ENCODE measurements around the gene S1PR5. TPM values are rescaled to one million over a fixed set of nuclear protein-coding genes. Genes with fewer than 3 reads are reported as not detected.

Gene S1PR5
- total RNA-seq, 2 donors from 2014 or later = 1.2 to 5.1 TPM

DNA sequence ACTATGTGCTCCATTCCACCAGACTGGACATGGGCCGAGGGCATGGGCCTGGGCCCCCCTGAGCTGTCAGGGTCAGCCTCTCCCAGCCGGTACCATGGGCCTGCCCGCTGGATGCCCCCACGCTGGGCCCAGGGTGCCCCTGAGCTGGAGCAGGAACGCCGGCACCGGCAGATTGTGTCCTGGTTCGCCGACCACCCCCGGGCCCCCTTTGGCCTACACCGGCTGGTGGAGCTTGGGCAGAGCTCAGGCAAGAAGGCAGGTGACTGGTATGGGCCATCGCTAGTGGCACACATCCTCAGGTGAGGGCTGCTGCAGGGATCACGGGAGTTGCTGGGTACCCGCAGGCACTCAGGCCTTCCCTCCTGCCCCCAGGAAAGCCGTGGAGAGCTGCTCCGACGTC, 29.6 kb upstream of the S1PR5 start:
- H3K9me3 Mint-ChIP-seq = no peaks in the 10 kb centered on the region

DNA sequence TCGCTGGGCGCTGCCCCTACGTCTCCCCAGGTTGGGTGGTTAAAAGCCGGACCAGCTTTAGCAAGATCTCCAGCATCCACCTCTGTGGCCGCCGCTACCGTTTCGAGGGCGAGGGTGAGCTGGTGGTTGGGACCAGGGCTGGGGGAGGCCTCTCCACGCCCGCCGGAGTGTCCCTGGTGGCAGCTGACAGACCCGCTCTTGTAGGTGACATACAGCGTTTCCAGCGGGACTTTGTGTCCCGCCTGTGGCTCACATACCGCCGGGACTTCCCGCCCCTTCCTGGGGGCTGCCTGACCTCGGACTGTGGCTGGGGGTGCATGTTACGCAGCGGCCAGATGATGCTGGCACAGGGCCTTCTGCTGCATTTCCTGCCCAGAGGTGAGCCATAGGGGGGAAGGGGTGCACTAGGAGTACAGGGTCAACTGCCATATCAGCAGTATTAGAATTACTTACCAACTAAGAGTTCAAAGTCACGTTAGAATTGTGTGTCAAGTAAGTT, 27.6 kb upstream of the S1PR5 start:
- TF ChIP-seq, protein P1, sequence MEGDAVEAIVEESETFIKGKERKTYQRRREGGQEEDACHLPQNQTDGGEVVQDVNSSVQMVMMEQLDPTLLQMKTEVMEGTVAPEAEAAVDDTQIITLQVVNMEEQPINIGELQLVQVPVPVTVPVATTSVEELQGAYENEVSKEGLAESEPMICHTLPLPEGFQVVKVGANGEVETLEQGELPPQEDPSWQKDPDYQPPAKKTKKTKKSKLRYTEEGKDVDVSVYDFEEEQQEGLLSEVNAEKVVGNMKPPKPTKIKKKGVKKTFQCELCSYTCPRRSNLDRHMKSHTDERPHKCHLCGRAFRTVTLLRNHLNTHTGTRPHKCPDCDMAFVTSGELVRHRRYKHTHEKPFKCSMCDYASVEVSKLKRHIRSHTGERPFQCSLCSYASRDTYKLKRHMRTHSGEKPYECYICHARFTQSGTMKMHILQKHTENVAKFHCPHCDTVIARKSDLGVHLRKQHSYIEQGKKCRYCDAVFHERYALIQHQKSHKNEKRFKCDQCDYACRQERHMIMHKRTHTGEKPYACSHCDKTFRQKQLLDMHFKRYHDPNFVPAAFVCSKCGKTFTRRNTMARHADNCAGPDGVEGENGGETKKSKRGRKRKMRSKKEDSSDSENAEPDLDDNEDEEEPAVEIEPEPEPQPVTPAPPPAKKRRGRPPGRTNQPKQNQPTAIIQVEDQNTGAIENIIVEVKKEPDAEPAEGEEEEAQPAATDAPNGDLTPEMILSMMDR (conservative IDR thresholded peaks at IDR 0.05) = no peak
- Histone ChIP-seq H3K4me1 (ENCODE audit: control insufficient read depth, insufficient read depth, low read length) (no peaks in the 10 kb centered on the region), H3K27me3 (ENCODE audit: control insufficient read depth, insufficient read depth, low read length, poor library complexity, severe bottlenecking) (no peaks in the 10 kb centered on the region), H3K27ac (ENCODE audit: low read depth, low read length) (no peak overlapping the region), H3K9ac (ENCODE audit: extremely low read depth, low read length, poor library complexity, severe bottlenecking) (no peak overlapping the region), H3K4me3 (ENCODE audit: low read length) (peak overlapping the region; percentile 85), H3K9me3 (ENCODE audit: control insufficient read depth, low read length) (no peaks in the 10 kb centered on the region), H3K36me3 (ENCODE audit: control insufficient read depth, insufficient read depth, low read length) (peaks cover 15% of the 10 kb centered on the region)
- peak; percentile 57 for DNase-seq
- Mint-ChIP-seq H3K9me3 (no peaks in the 10 kb centered on the region), H3K4me3 (peak overlapping the region; percentile 81), H3K36me3 (ENCODE audit: low read depth) (peaks cover 21% of the 10 kb centered on the region), H3K27ac (no peak overlapping the region), H3K27me3 (ENCODE audit: insufficient read depth) (peaks cover 1% of the 10 kb centered on the region), H3K4me1 (no peaks in the 10 kb centered on the region)
- WGBS, 2 experiments (ENCODE audit: insufficient coverage in 1 of 2, insufficient read length in 1 of 2) = 89 to 90% methylated on average over 20 to 23 of the region's 23 CpGs

More for the DNA sequence above, 29.6 kb upstream of the S1PR5 start:
- H3K36me3 ChIP-seq (ENCODE audit: control insufficient read depth, insufficient read depth, low read length) = peaks cover 15% of the 10 kb centered on the region
- H3K4me3 Mint-ChIP-seq = no peak overlapping the region
- 96 to 98% methylated on average over 13 to 17 of the region's 17 CpGs for WGBS, 2 experiments (ENCODE audit: insufficient coverage in 1 of 2, insufficient read length in 1 of 2)
- no peak overlapping the region for H3K4me3 ChIP-seq (ENCODE audit: low read length)
- H3K27ac Mint-ChIP-seq = no peak overlapping the region
- TF ChIP-seq, protein P1 (conservative IDR thresholded peaks at IDR 0.05) = no peak
- no peaks in the 10 kb centered on the region for H3K9me3 ChIP-seq (ENCODE audit: control insufficient read depth, low read length)
- no peak for DNase-seq
- H3K4me1 Mint-ChIP-seq = no peaks in the 10 kb centered on the region
- H3K27ac ChIP-seq (ENCODE audit: low read depth, low read length) = no peak overlapping the region
- H3K36me3 Mint-ChIP-seq (ENCODE audit: low read depth) = peaks cover 37% of the 10 kb centered on the region
- no peaks in the 10 kb centered on the region for H3K27me3 Mint-ChIP-seq (ENCODE audit: insufficient read depth)
- no peak overlapping the region for H3K9ac ChIP-seq (ENCODE audit: extremely low read depth, low read length, poor library complexity, severe bottlenecking)
- H3K4me1 ChIP-seq (ENCODE audit: control insufficient read depth, insufficient read depth, low read length) = no peaks in the 10 kb centered on the region
- H3K27me3 ChIP-seq (ENCODE audit: control insufficient read depth, insufficient read depth, low read length, poor library complexity, severe bottlenecking) = no peaks in the 10 kb centered on the region

DNA sequence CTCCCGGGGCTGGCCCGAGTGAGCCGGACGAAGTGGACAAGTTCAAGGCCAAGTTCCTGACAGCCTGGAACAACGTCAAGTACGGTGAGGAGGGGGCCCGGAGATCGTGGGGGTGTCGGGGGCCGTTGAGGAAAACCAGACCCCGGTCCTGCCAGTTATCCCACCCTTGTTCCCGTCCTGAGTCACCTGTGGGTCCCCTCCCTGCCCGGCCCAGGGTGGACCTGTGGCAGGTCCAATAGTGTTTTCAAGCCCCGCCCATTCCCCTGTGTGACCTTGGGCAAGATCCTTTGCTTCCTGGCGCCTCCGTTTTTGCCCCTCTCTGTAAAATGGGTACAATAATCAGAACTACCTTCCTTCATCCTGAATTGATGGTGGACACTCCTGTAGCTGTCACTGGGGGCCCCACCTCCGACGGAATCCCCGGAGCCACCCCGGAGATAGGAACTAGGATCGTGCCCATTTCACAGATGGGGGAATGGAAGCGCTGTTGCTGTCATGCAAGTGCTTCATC, 27.1 kb upstream of the S1PR5 start:
- H3K9me3 Mint-ChIP-seq = no peaks in the 10 kb centered on the region
- H3K27ac Mint-ChIP-seq = peak overlapping the region; percentile 83
- Histone ChIP-seq H3K27me3 (ENCODE audit: control insufficient read depth, insufficient read depth, low read length, poor library complexity, severe bottlenecking) (no peaks in the 10 kb centered on the region), H3K27ac (ENCODE audit: low read depth, low read length) (no peak overlapping the region), H3K9me3 (ENCODE audit: control insufficient read depth, low read length) (no peaks in the 10 kb centered on the region), H3K9ac (ENCODE audit: extremely low read depth, low read length, poor library complexity, severe bottlenecking) (peak overlapping the region; percentile 76), H3K4me3 (ENCODE audit: low read length) (peak overlapping the region; percentile 85), H3K36me3 (ENCODE audit: control insufficient read depth, insufficient read depth, low read length) (peaks cover 15% of the 10 kb centered on the region), H3K4me1 (ENCODE audit: control insufficient read depth, insufficient read depth, low read length) (no peaks in the 10 kb centered on the region)
- H3K27me3 Mint-ChIP-seq (ENCODE audit: insufficient read depth) = peaks cover 2% of the 10 kb centered on the region
- TF ChIP-seq, protein P1 (conservative IDR thresholded peaks at IDR 0.05) = no peak
- peaks cover 19% of the 10 kb centered on the region for H3K36me3 Mint-ChIP-seq (ENCODE audit: low read depth)
- peak; percentile 63 for DNase-seq
- 6 to 28% methylated on average over 16 to 22 of the region's 22 CpGs for WGBS, 2 experiments (ENCODE audit: insufficient coverage in 1 of 2, insufficient read length in 1 of 2)
- H3K4me3 Mint-ChIP-seq = peak overlapping the region; percentile 81
- H3K4me1 Mint-ChIP-seq = no peaks in the 10 kb centered on the region
